ENCODE results near the gene DUS1L. TPM values are rescaled to one million over a fixed set of nuclear protein-coding genes. Genes with fewer than 3 reads are reported as not detected.
A peak's percentile ranks its signal among the peaks of the same experiment; 100 is the strongest.

Gene DUS1L
- total RNA-seq, 1 donor from 2014 or later: 64.6 TPM

- intact Hi-C loops (cut with micrococcal nuclease): no loop called here
- H3K36me3 ChIP-seq: no peaks in the 10 kb centered on the region
- H3K4me3 ChIP-seq: no peak overlapping the region
- H3K27ac ChIP-seq (replicated peaks): no peak overlapping the region
- no peak for TF ChIP-seq CTCF (IDR thresholded peaks at IDR 0.05; ENCODE audit: borderline replicate concordance)
- H3K4me1 ChIP-seq: peaks cover 46% of the 10 kb centered on the region
- DNase-seq: no peak
- no peaks in the 10 kb centered on the region for H3K9me3 ChIP-seq (replicated peaks)
- no peaks in the 10 kb centered on the region for H3K27me3 ChIP-seq (ENCODE audit: low read depth)
Observed at GRCh38 chr17:82104797-82105416, 39.3 kb upstream of the DUS1L start.

- Histone ChIP-seq H3K36me3 (no peaks in the 10 kb centered on the region), H3K9me3 (replicated peaks) (no peaks in the 10 kb centered on the region), H3K27ac (replicated peaks) (peak overlapping the region; percentile 57), H3K4me3 (no peak overlapping the region), H3K4me1 (peaks cover 57% of the 10 kb centered on the region), H3K27me3 (ENCODE audit: low read depth) (no peaks in the 10 kb centered on the region)
- TF ChIP-seq CTCF (IDR thresholded peaks at IDR 0.05; ENCODE audit: borderline replicate concordance): no peak
- DNase-seq: no peak
- intact Hi-C loops (cut with micrococcal nuclease): no loop called here
Observed at GRCh38 chr17:82103553-82104451, 38.2 kb upstream of the DUS1L start.

- intact Hi-C loops (cut with micrococcal nuclease): no loop called here
- H3K27ac ChIP-seq (replicated peaks): peak overlapping the region; percentile 63
- no peak overlapping the region for H3K4me3 ChIP-seq
- TF ChIP-seq CTCF (IDR thresholded peaks at IDR 0.05; ENCODE audit: borderline replicate concordance): no peak
- peaks cover 62% of the 10 kb centered on the region for H3K4me1 ChIP-seq
- no peaks in the 10 kb centered on the region for H3K36me3 ChIP-seq
- no peak for DNase-seq
- H3K27me3 ChIP-seq (ENCODE audit: low read depth): no peaks in the 10 kb centered on the region
- H3K9me3 ChIP-seq (replicated peaks): no peaks in the 10 kb centered on the region
Observed at GRCh38 chr17:82101767-82102679, 36.4 kb upstream of the DUS1L start.

- intact Hi-C loops (cut with micrococcal nuclease): no loop called here
- Histone ChIP-seq H3K36me3 (no peaks in the 10 kb centered on the region), H3K27ac (replicated peaks) (peak overlapping the region; percentile 63), H3K27me3 (ENCODE audit: low read depth) (no peaks in the 10 kb centered on the region), H3K9me3 (replicated peaks) (no peaks in the 10 kb centered on the region), H3K4me1 (peaks cover 62% of the 10 kb centered on the region), H3K4me3 (no peak overlapping the region)
- DNase-seq: no peak
- TF ChIP-seq CTCF (IDR thresholded peaks at IDR 0.05; ENCODE audit: borderline replicate concordance): no peak
Observed at GRCh38 chr17:82101301-82101715, 35.7 kb upstream of the DUS1L start.
